ENCODE data around the gene CARM1.
"Not testable (repeated sequence)": the region's sequence is repeated elsewhere in the genome, so short reads cannot be mapped to it uniquely, and the experiment has no call there.

CARM1 gene

DNA sequence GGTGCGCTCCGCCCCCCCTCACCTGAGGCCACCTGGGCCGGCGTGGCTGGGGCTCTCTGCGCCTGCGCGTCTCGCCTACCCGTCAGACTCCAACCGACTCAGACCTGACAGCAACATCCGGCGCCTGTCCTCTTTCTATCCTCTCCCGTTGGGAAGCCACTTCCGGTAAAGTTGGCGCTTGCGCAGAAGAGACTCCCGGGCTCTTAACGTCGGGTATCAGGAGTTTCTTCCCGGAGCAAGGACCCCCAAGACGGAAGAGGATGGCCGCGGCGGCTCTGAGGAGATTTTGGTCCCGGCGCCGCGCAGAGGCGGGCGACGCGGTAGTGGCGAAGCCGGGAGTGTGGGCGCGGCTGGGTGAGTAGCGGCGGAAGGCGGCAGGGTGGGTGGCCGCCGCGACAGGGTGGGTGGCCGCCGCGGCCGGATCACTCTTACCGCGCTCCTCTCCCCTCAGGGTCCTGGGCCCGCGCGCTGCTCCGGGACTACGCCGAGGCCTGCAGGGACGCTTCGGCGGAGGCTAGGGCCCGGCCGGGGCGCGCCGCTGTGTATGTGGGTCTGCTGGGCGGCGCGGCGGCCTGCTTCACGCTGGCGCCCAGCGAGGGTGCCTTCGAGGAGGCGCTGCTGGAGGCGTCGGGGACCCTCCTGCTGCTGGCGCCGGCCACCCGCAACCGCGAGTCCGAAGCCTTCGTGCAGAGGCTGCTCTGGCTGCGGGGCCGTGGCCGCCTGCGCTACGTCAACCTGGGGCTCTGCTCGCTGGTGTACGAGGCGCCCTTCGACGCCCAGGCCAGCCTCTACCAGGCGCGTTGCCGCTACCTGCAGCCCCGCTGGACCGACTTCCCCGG is 57.4 kb downstream of the CARM1 start, which contains the start of the genes TIMM29 and YIPF2:
Gene TIMM29, plus strand, starts transcription at position 249 of the 839 bp plus-strand sequence. Its CDS starts 12 bp downstream, at position 261.
Gene YIPF2, minus strand, starts transcription at position 77 of the 839 bp plus-strand sequence. CDS start 229 bp downstream, outside the sequence.
- H3K27me3 ChIP-seq (ENCODE audit: control insufficient read depth in 1 of 2, insufficient read depth in 2 of 2, low read length in 2 of 2): no peaks in the 10 kb centered on the region
- H3K4me1 ChIP-seq (ENCODE audit: insufficient read depth, low read length): peaks cover 20% of the 10 kb centered on the region
- no peaks in the 10 kb centered on the region for H3K9me3 ChIP-seq (ENCODE audit: low read length)
- H3K27ac ChIP-seq (ENCODE audit: low read depth, low read length): peak within 1 kb of the TSS; percentile 63
- peaks cover 13% of the 10 kb centered on the region for H3K36me3 ChIP-seq (ENCODE audit: insufficient read depth, low read length)
- peak within 1 kb of the TSS; percentile 80 to 87 for H3K4me3 ChIP-seq (ENCODE audit: low read depth in 1 of 2, low read length in 2 of 2)
- peak within 1 kb of the TSS; percentile 61 for H3K9ac ChIP-seq (ENCODE audit: low read length)

DNA sequence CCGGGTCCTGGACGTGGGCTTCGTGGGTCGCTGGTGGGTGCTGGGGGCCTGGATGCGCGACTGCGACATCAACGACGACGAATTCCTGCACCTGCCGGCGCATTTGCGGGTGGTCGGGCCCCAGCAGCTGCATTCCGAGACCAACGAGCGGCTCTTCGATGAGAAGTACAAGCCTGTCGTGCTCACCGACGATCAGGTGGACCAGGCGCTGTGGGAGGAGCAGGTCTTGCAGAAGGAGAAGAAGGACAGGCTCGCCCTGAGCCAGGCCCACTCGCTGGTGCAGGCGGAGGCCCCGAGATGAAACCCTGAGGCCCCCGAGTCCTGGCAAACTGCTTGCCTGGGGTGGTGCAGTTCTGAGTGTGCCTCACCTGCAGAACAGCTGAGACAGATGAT is 58.0 kb downstream of the CARM1 start:
- Histone ChIP-seq H3K4me3 (ENCODE audit: low read depth in 1 of 2, low read length in 2 of 2) (peak overlapping the region; percentile 80 to 87), H3K27ac (ENCODE audit: low read depth, low read length) (peak overlapping the region; percentile 63), H3K9ac (ENCODE audit: low read length) (peak overlapping the region; percentile 21), H3K36me3 (ENCODE audit: insufficient read depth, low read length) (peaks cover 7% of the 10 kb centered on the region), H3K4me1 (ENCODE audit: insufficient read depth, low read length) (peaks cover 20% of the 10 kb centered on the region), H3K27me3 (ENCODE audit: control insufficient read depth in 1 of 2, insufficient read depth in 2 of 2, low read length in 2 of 2) (no peaks in the 10 kb centered on the region), H3K9me3 (ENCODE audit: low read length) (no peaks in the 10 kb centered on the region)

DNA sequence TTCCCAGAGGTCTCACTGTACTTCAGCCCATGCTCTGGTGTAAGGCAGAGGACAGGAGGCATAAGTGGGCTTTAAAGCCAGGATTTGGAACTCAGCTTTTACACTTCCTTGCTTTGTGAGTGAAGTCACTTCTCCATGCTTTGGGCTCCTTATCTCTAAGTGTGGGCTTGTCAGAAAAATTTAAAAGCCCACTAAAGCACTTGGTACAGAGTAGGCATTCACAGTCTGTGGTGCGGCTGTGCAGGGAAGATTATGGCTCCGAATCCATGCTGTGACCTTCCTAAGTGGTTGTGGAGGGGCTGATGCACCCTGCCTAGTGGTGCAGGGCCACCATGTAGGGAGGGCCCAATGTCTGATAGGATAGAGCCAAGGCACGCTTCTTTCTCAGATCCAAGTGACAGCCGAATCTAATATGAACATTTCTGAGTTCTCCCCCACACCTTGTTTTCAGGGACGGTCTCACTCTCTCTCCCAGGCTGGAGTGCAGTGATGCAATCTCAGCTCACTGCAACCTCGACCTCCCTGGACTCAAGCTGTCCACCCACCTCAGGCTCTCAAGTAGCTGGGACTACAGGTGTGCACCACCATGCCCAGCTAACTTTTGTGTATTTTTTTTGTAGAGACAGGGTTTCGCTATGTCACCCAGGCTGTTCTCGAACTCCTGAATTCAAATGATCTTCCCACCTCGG is 64.2 kb downstream of the CARM1 start:
- no peaks in the 10 kb centered on the region for H3K27me3 ChIP-seq (ENCODE audit: control insufficient read depth in 1 of 2, insufficient read depth in 2 of 2, low read length in 2 of 2)
- H3K9ac ChIP-seq (ENCODE audit: low read length): no peak overlapping the region
- H3K27ac ChIP-seq (ENCODE audit: low read depth, low read length): no peak overlapping the region
- no peak overlapping the region for H3K4me3 ChIP-seq (ENCODE audit: low read depth in 1 of 2, low read length in 2 of 2)
- peaks cover 3% of the 10 kb centered on the region for H3K4me1 ChIP-seq (ENCODE audit: insufficient read depth, low read length)
- H3K36me3 ChIP-seq (ENCODE audit: insufficient read depth, low read length): no peaks in the 10 kb centered on the region
- H3K9me3 ChIP-seq (ENCODE audit: low read length): no peaks in the 10 kb centered on the region

DNA sequence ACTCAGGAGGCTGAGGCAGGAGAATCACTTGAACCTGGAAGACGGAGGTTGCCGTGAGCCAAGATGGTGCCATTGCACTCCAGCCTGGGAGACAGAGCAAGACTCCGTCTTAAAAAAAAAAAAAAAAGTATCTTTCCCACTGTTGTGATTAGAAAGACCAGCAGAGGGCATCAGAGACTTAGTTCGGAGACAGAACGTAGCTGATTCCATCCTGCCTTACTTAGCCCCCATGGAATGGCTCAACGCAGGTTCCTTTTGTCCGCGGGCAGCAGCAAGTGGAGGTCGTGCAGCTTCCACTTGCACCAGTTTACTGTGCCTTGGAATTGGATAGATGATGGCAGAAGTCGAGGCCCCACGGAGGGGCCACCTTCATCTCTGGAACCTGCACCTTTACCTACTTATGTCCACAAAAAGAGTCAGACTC is 65.3 kb downstream of the CARM1 start:
- peaks cover 3% of the 10 kb centered on the region for H3K4me1 ChIP-seq (ENCODE audit: insufficient read depth, low read length)
- no peak overlapping the region for H3K27ac ChIP-seq (ENCODE audit: low read depth, low read length)
- no peaks in the 10 kb centered on the region for H3K36me3 ChIP-seq (ENCODE audit: insufficient read depth, low read length)
- no peak overlapping the region for H3K9ac ChIP-seq (ENCODE audit: low read length)
- no peaks in the 10 kb centered on the region for H3K9me3 ChIP-seq (ENCODE audit: low read length)
- H3K4me3 ChIP-seq (ENCODE audit: low read depth in 1 of 2, low read length in 2 of 2): no peak overlapping the region
- H3K27me3 ChIP-seq (ENCODE audit: control insufficient read depth in 1 of 2, insufficient read depth in 2 of 2, low read length in 2 of 2): no peaks in the 10 kb centered on the region

DNA sequence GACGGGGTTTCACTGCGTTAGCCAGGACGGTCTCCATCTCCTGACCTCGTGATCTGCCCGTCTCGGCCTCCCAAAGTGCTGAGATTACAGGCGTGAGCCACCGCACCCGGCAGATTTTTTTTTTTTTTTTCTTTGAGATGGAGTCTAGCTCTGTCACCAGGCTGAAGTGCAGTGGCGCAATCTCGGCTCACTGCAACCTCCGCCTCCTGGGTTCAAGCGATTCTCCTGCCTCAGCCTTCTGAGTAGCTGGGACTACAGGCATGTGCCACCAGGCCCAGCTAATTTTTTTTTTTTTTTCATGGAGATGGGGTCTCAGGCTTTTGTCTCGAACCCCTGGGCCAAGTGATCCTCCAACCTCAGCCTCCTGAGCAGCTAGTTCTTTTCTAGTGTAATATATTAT is 70.3 kb downstream of the CARM1 start:
- not testable (repeated sequence) for H3K4me1 ChIP-seq (ENCODE audit: insufficient read depth, low read length); H3K4me3 ChIP-seq (ENCODE audit: low read depth in 1 of 2, low read length in 2 of 2); H3K27me3 ChIP-seq (ENCODE audit: control insufficient read depth in 1 of 2, insufficient read depth in 2 of 2, low read length in 2 of 2); H3K9ac ChIP-seq (ENCODE audit: low read length); H3K9me3 ChIP-seq (ENCODE audit: low read length); H3K27ac ChIP-seq (ENCODE audit: low read depth, low read length); H3K36me3 ChIP-seq (ENCODE audit: insufficient read depth, low read length)

DNA sequence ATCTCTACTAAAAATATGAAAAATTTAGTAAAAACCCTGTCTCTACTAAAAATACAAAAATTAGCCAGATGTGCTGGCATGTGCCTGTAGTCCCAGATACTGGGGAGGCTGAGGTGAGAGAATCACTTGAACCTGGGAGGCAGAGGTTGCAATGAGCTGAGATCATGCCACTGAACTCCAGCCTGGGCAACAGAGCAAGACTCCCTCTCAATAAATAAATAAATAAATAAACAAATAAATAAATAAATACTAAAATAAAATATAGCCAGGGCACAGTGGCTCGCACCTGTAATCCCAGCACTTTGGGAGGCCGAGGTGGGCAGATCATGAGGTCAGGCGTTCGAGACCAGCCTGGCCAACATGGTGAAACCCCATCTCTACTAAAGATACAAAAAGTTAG is 72.1 kb downstream of the CARM1 start:
- H3K27ac ChIP-seq (ENCODE audit: low read depth, low read length); H3K9me3 ChIP-seq (ENCODE audit: low read length); H3K9ac ChIP-seq (ENCODE audit: low read length); H3K4me3 ChIP-seq (ENCODE audit: low read depth in 1 of 2, low read length in 2 of 2); H3K27me3 ChIP-seq (ENCODE audit: control insufficient read depth in 1 of 2, insufficient read depth in 2 of 2, low read length in 2 of 2); H3K36me3 ChIP-seq (ENCODE audit: insufficient read depth, low read length); H3K4me1 ChIP-seq (ENCODE audit: insufficient read depth, low read length): not testable (repeated sequence)

DNA sequence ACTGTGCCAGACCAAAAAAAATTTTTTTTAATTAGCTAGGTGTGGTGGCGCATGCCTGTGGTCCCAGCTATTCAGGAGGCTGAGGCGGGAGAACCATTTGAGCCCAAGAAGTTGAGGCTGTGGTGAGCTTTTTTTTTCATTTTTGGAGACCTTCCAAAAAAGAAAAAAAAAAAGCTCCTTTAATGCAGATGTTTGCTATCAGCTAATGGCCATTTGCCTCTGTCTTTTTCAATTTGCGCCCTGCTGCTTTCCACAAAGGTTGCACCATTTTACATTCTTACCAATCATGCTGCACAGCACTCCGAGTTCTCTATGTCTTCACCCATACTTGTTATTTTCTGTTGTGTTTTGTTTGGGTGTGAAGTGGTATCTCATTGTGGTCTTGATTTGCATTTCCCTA is 73.9 kb downstream of the CARM1 start:
- Histone ChIP-seq H3K9ac (ENCODE audit: low read length) (no peak overlapping the region), H3K27ac (ENCODE audit: low read depth, low read length) (no peak overlapping the region), H3K36me3 (ENCODE audit: insufficient read depth, low read length) (no peaks in the 10 kb centered on the region), H3K4me1 (ENCODE audit: insufficient read depth, low read length) (no peaks in the 10 kb centered on the region), H3K27me3 (ENCODE audit: control insufficient read depth in 1 of 2, insufficient read depth in 2 of 2, low read length in 2 of 2) (no peaks in the 10 kb centered on the region), H3K9me3 (ENCODE audit: low read length) (no peaks in the 10 kb centered on the region), H3K4me3 (ENCODE audit: low read depth in 1 of 2, low read length in 2 of 2) (no peak overlapping the region)

DNA sequence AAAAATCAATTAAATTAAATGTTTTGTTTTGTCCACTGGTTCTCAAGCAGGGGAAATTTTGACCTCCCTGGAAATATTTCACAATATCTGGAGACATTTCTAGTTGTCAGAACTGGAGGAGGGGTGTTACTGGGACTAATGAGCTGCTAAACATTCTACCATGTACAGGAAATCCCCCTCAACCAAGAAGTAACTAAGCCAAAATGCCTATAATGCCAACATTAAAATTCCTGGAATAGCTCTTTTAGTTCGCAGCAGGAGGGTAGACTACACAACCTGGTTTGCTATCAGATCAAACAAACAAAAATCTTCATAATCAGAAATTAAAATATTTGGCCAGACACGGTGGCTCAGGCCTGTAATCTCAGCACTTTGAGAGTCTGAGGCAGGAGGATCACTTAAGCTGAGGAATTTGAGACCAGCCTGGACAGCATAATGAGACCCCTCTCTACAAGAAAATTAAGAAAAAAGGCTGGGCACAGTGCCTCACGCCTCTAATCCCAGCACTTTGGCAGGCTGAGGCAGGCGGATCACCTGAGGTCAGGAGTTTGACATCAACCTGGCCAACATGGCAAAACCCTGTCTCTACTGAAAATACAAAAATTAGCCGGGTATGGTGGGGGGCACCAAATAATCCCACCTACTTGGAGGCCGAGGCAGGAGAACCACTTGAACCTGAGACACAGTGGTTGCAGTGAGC is 75.8 kb downstream of the CARM1 start:
- Histone ChIP-seq H3K36me3 (ENCODE audit: insufficient read depth, low read length) (no peaks in the 10 kb centered on the region), H3K4me3 (ENCODE audit: low read depth in 1 of 2, low read length in 2 of 2) (no peak overlapping the region), H3K27ac (ENCODE audit: low read depth, low read length) (no peak overlapping the region), H3K4me1 (ENCODE audit: insufficient read depth, low read length) (no peaks in the 10 kb centered on the region), H3K9me3 (ENCODE audit: low read length) (no peaks in the 10 kb centered on the region), H3K9ac (ENCODE audit: low read length) (no peak overlapping the region), H3K27me3 (ENCODE audit: control insufficient read depth in 1 of 2, insufficient read depth in 2 of 2, low read length in 2 of 2) (no peaks in the 10 kb centered on the region)

DNA sequence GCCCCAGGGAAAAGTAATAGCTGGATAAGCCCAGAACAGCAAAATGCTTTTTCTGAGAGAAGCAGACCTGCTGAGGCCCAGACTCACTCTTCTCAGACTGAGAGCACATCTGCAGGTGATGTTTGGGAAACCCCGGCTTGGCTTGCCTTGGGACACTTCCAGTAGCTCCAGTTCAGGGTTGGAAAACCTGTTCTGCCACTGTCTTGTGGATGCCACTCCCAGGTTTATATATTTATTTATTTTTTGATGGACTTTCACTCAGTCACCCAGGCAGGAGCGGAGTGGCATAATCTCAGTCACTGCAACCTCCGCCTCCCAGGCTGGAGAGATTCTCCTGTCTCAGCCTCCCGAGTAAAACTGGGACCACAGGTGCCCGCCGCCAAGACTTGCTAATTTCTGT is 81.5 kb downstream of the CARM1 start:
- no peak overlapping the region for H3K4me3 ChIP-seq (ENCODE audit: low read depth in 1 of 2, low read length in 2 of 2)
- no peaks in the 10 kb centered on the region for H3K27me3 ChIP-seq (ENCODE audit: control insufficient read depth in 1 of 2, insufficient read depth in 2 of 2, low read length in 2 of 2)
- H3K9me3 ChIP-seq (ENCODE audit: low read length): no peaks in the 10 kb centered on the region
- H3K9ac ChIP-seq (ENCODE audit: low read length): no peak overlapping the region
- H3K4me1 ChIP-seq (ENCODE audit: insufficient read depth, low read length): no peaks in the 10 kb centered on the region
- H3K36me3 ChIP-seq (ENCODE audit: insufficient read depth, low read length): no peaks in the 10 kb centered on the region
- H3K27ac ChIP-seq (ENCODE audit: low read depth, low read length): no peak overlapping the region

DNA sequence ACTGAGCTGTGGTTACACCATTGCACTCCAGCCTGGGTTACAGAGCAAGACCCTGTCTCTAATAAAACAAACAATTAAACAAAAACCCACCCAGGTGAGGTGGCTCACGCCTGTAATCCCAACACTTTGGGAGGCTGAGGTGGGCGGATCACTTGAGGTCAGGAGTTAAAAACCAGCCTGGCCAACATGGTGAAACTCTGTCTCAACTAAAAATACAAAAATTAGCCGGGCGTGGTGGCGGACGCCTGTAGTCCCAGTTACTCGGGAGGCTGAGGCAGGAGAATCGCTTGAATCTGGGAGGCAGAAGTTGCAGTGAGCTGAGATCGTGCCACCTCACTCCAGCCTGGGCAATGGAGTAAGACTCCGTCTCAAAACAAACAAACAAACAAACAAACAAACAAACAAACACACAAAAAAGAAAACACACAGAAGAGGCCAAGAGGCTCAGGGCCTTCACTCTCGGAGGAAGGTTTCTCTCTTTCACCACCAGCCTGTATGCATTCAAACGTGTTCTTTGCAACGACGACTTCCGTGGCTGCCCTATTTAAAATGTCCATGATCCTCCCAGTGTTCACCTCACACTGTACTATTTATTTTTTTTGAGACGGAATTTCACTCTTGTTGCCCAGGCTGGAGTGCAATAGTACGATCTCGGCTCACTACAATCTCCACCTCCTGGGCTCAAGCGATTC is 88.1 kb downstream of the CARM1 start:
- H3K9ac ChIP-seq (ENCODE audit: low read length); H3K27ac ChIP-seq (ENCODE audit: low read depth, low read length); H3K36me3 ChIP-seq (ENCODE audit: insufficient read depth, low read length); H3K27me3 ChIP-seq (ENCODE audit: control insufficient read depth in 1 of 2, insufficient read depth in 2 of 2, low read length in 2 of 2); H3K9me3 ChIP-seq (ENCODE audit: low read length): not testable (repeated sequence)
- H3K4me3 ChIP-seq (ENCODE audit: low read depth in 1 of 2, low read length in 2 of 2): peak overlapping the region in 1 of 2 donors; percentile 83
- H3K4me1 ChIP-seq (ENCODE audit: insufficient read depth, low read length): peaks cover 12% of the 10 kb centered on the region
